ENCODE results near the gene OR6T1.

Gene OR6T1

GRCh38 chr11:123943738-123944137 is at the start of gene OR6T1:
OR6T1 (minus strand) TSS chr11:123943838; CDS start chr11:123943838, 0 bp downstream.
- no peak for DNase-seq (ENCODE audit: low spot score)

GRCh38 chr11:123979311-123979710 is 35.7 kb upstream of the OR6T1 start:
- no peak for DNase-seq (ENCODE audit: low spot score)

- DNase-seq (ENCODE audit: low spot score) = no peak
These were observed 34.2 kb upstream of the OR6T1 start, which contains the start of gene OR10S1 for GRCh38 chr11:123977731-123978347. OR10S1 (minus strand) TSS chr11:123977781; CDS start chr11:123977664, 117 bp downstream.

GRCh38 chr11:123976770-123977560 is 33.3 kb upstream of the OR6T1 start:
- DNase-seq (ENCODE audit: low spot score) = no peak

GRCh38 chr11:123973816-123974215 is 30.2 kb upstream of the OR6T1 start:
- DNase-seq (ENCODE audit: low spot score) = no peak

GRCh38 chr11:123956752-123957151 is 13.1 kb upstream of the OR6T1 start:
- no peak for DNase-seq (ENCODE audit: low spot score)

GRCh38 chr11:123945132-123945531 is 1.5 kb upstream of the OR6T1 start:
- no peak for DNase-seq (ENCODE audit: low spot score)

GRCh38 chr11:123942413-123942812 is 1.2 kb downstream of the OR6T1 start:
- DNase-seq (ENCODE audit: low spot score) = no peak

GRCh38 chr11:123939317-123939716 is 4.3 kb downstream of the OR6T1 start, which contains the start of gene OR4D5:
OR4D5 (plus strand) TSS chr11:123939617; CDS start chr11:123939617, 0 bp downstream.
- DNase-seq (ENCODE audit: low spot score) = no peak

GRCh38 chr11:123924027-123924426 is 19.6 kb downstream of the OR6T1 start:
- no peak for DNase-seq (ENCODE audit: low spot score)

- no peak for DNase-seq (ENCODE audit: low spot score)
These were observed 22.7 kb downstream of the OR6T1 start for GRCh38 chr11:123920943-123921342.

GRCh38 chr11:123905826-123906225 is 37.8 kb downstream of the OR6T1 start:
- no peak for DNase-seq (ENCODE audit: low spot score)

GRCh38 chr11:123904932-123905331 is 38.7 kb downstream of the OR6T1 start:
- DNase-seq (ENCODE audit: low spot score) = no peak

- no peak for DNase-seq (ENCODE audit: low spot score)
These were observed 39.7 kb downstream of the OR6T1 start for GRCh38 chr11:123903932-123904331.

GRCh38 chr11:123901867-123902266 is 41.8 kb downstream of the OR6T1 start, which contains the start of gene OR8D4:
OR8D4 (plus strand) TSS chr11:123902167; CDS start chr11:123906432, 4,265 bp downstream.
- DNase-seq (ENCODE audit: low spot score) = no peak

- DNase-seq (ENCODE audit: low spot score) = no peak
These were observed 43.8 kb downstream of the OR6T1 start for GRCh38 chr11:123899792-123900191.

Data from hepatic stellate cell (primary cell).